Fibroblast of mammary gland (primary cell): ENCODE data around the gene CTXND1.

Source experiments
- DNase-seq: peaks from one replicate; pipeline ENCODE4 v3.0.0-alpha.2; 2010; ENCODE audit warnings: low read depth
- H3K4me3 ChIP-seq: 2 replicates; pipeline ENCODE4 v1.5.1; 2011; ENCODE audit warnings: low read depth, mild to moderate bottlenecking, low read length, moderate library complexity; ENCODE audit not compliant: control insufficient read depth
- CTCF ChIP-seq: conservative IDR thresholded peaks from 2 replicates; pipeline ENCODE4 v1.5.1; 2011; ENCODE audit warnings: low read depth, low read length, inconsistent platforms; ENCODE audit not compliant: control insufficient read depth, insufficient read depth

CTXND1 gene

DNA sequence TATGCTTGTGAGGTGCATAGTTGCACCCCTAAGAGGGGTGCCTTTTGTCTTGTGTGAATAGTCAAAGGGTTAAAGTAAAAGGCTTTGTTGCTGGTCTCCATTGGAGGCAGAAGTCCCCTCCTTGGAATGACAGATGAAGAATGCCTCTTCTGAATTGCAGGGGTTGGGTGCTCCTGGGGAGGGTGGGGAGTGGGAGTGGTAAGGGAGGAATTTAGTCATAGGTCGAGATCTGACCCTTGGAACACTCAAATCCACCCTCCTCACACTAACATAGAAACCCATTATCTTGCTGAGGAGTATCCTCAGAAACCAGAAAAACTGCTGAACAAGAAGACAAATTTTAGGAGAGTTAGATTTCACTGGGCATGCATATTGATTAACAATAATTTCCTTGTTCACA lies 4.7 kb downstream of the CTXND1 start:
- no peak for DNase-seq
- no peak overlapping the region for H3K4me3 ChIP-seq
- no peak for TF ChIP-seq CTCF

DNA sequence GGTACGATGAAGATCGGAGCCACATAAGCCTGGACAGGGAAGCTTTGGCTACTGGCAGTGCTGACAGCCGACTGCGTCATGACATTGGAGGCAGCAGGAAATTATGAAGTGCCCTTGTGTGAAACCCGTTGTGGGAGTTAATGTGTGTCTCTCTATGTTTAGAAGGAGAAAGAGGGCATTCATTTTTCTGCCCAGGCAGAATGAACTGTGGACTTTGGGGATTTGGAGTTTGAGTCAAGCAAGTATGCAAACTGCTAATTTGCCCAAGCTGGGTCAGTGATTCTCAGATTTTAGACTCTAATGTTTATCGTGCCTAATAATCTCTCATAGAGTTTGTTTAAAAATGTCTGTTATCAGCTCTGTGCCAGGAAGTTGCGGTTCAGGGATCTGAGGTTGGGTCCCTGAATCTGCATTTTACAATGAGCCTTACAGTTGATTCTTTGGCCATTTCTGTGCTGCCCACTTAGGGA lies 5.6 kb downstream of the CTXND1 start:
- no peak for DNase-seq
- no peak overlapping the region for H3K4me3 ChIP-seq
- TF ChIP-seq CTCF: no peak

DNA sequence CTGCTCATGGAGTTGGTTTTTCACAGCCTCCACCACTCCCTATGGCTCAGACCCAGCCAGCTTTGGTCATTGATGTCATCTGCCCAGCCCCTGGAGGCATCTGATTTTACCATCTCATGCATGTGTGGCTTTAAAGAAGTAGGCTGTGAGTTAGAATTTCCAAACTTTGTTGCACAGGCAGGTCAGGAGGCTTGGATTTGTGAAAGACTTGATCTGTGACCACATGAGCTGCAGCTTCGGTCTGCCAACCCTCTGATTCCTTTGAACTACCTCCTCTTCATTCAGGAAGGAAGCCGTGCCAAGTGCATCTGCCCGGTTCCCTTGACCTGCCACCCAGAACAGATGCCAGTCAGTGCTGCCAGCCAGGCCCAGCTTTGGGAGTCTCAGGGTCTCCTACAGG lies 9.2 kb downstream of the CTXND1 start:
- no peak for TF ChIP-seq CTCF
- no peak for DNase-seq

DNA sequence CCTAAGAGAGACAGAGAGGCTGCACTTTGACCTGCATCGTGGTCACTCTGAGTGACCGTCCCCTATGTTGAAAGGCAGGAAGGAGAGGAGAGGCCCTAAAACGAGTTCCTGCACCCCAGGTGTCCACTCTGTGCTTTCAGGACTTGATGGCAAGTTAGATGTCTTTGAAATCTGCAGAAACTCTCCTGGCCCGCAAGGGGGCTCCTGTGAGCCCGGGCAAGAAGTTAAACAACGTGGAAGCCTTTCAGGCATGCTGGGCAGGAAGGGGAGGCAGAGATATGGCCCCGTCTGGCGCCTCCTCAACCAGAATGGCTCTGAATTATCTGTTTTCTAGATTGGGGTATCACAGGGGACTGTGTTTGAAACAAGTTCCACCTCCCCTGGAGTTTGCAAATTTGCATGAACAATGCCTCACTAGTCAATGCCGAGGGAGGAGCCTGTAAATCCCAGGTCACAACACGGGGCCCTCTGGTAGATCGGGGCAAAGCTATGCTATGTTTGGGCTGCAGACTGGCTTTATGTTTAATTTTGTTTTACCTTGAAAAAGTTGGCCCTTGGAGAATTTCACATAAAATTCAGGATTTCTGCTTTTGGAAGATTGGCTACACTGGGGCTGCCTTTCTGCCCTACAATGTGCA lies 9.8 kb downstream of the CTXND1 start:
- DNase-seq: peak; percentile 31
- H3K4me3 ChIP-seq: no peak overlapping the region
- peak; percentile 74 for TF ChIP-seq CTCF

More for the DNA sequence above, 9.2 kb downstream of the CTXND1 start:
- H3K4me3 ChIP-seq: no peak overlapping the region

GRCh38 chr15:80241508-80241907 lies 10.5 kb downstream of the CTXND1 start:
- no peak overlapping the region for H3K4me3 ChIP-seq
- DNase-seq: no peak
- no peak for TF ChIP-seq CTCF

GRCh38 chr15:80240276-80240675 lies 11.7 kb downstream of the CTXND1 start:
- no peak overlapping the region for H3K4me3 ChIP-seq
- no peak for TF ChIP-seq CTCF

DNA sequence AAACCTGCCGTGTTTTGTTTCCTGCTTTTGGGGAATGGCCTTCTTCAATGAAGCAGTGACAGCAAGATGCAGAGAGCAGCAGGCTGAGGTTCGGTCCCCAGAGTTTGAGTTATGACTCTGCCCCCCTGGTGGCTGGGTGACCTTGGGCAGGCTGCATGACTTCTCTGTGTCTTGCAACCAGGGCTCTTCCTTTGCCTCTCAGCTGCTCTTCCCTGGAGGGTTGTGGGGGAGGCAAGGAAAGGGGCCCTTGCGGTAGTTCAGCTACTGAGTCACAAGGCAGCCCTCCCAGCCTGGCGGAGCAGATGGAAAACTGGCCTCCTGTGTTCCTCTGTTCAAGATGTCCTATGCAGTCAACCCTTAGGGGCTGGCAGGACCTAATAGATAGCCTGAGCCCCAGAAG lies 17.1 kb downstream of the CTXND1 start:
- no peak overlapping the region for H3K4me3 ChIP-seq
- peak; percentile 48 for DNase-seq
- peak; percentile 56 for TF ChIP-seq CTCF

More at GRCh38 chr15:80240276-80240675, 11.7 kb downstream of the CTXND1 start:
- no peak for DNase-seq
